GM21786 (cell line): ENCODE data around the gene CCDC182.

Experiments
- ATAC-seq: cut with Tn5 transposase; IDR thresholded peaks from one replicate; pipeline ENCODE4 v1.9.1; 2021; ENCODE audit not compliant: unreplicated experiment

The CCDC182 gene

DNA sequence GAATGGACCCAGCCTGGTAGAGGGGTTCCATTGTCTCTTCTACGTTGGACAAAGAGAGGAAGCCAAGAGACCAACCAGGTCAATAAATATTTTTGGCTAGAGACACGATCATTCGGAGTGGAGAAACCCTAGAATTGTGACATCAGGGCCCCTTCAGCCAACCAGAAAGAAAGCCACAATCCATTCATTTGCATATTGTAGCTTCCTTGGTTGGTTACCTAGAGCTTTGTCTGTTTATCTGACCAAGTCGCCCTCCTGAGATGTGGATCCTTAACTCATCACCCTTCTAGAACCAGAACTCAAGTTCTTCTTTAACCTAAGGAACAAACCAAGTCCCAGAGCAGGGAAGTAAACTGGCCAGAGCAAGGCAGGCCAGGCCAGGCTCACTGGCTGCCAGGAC lies at the start of gene CCDC182:
CCDC182 (minus strand) TSS at position 58 of the 400 bp plus-strand sequence; CDS start at position 31, 27 bp downstream.
- no peak for ATAC-seq

DNA sequence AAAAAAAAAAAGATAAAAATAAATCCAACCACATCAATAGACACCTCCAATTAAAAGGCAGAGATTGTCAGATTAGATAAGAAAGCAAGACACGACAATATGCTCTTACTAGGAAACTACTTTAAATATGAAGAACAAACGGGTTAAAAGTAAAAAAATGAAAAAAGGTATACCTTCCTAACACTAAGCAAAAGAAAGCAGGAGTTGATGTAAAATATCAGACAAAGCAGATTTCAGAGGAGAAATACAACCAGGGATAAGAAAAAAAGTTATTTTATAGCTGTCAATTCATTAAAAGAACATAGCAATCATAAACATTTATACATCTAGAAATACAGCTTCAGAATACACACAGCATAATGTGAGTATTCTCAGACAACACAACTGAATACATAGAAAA lies 49.7 kb upstream of the CCDC182 start:
- no peak for ATAC-seq

DNA sequence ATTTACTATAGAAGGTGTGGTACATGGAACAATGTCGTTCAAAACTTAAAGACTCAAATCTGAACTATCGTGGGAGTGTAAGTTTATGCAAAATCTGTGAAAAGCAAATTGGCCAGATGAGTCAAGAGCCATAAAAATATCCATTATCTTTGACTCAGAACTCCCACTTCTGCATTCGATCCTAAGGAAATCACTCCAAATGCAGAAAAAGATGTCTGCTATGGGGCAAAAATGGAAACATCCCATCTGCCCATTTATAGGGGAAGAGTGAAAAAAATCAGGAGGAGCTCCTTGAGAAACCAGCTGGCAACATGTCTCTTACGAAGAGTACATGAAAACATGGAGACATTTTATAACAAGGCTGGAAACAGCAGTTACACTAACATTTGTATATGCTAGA lies 43.6 kb upstream of the CCDC182 start:
- ATAC-seq, result no peak

- ATAC-seq, result no peak
Observed at GRCh38 chr17:57785022-57785421, 39.9 kb upstream of the CCDC182 start.

GRCh38 chr17:57784226-57784895 lies 39.3 kb upstream of the CCDC182 start:
- ATAC-seq, result no peak

- ATAC-seq, result no peak
Observed at GRCh38 chr17:57783338-57783742, 38.2 kb upstream of the CCDC182 start.

- ATAC-seq, result no peak
Observed at GRCh38 chr17:57782647-57783337, 37.7 kb upstream of the CCDC182 start.

GRCh38 chr17:57782062-57782490 lies 37.0 kb upstream of the CCDC182 start:
- ATAC-seq, result no peak

DNA sequence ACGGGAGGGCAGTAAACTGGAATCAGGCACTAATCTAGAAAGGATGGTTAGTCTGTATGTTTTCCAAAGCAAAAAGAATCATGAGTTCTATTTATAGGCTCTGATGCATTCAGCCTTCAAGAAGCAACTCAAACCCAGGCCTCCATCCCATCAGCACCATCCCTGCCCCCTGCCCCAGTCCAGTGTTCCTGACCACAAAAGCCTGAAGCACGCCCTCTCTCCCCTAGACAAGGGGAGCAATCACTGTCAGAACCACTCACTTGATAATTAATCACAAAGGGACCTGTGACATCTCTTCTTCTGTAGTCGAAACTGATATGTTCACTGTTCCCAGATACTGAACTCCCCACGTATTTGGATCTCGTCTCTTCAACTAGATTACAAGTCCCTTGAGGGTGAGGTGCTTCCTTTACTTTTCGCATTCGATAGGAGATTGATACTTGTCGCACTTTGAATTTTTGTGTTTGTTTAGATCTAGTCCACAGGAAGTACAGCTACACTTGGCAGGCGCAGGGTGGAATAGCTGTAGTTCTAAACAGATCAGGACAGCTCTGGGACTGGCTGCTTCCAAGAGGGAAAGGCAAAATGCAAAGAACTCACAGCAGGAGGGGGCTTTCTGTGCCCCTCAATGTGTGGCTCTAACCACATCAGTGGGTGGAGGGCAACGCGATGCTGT lies 36.4 kb upstream of the CCDC182 start:
- ATAC-seq, result no peak

DNA sequence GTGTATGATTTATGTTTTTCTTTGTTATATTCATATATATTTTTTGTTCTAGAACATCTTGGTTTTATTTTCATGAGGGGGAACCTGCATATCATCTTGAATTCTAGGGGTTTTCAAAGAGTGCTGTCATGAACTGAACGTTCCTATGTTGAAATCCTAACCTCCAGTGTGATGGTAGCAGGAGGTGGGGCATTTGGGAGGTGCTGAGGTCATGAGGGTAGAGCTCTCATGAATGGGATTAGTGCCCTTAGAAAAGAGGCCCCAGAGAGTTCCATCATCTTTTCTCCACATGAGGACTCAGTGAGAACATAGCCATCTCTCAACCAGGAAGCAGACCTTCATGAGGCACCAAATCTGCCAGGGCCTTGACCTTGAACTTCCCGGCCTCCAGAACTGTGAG lies 34.6 kb upstream of the CCDC182 start:
- no peak for ATAC-seq

DNA sequence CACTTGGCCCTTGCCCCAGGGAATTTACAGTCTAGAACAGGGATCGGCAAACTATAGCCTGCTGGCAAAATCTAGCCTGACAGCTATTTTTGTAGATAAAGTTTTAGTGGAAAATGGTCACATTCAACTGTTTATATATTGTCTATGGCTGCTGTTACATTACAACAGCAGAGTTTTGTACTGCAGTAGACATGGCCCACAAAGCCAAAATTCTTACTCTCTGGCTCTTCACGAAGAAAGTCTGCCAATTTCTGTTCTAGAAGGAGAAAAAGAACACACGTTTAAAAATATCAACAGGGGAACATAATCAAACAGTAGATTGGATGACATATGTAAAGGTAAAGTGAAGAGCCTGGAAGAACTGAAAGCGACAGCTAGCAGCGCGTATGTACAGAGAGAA lies 33.2 kb upstream of the CCDC182 start:
- no peak for ATAC-seq

DNA sequence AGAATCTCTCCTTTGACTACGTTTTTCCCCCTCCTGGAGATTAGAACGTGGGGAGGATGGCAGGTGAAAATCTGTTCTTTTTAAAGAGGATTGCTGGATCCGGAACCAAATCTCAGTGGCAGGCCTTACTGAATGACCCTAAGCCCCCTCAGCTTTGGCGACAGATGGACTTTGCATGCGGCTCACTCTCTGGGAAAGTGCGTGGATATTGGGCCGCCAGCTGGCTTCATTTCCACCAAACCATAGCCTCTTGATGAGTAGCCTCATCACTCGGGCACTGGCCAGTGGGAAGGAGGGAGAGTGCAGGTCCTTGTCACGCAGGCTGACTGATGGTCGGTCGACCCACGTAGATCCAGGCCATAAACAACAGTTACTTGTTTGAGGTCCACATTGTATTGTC lies 31.3 kb upstream of the CCDC182 start:
- no peak for ATAC-seq

DNA sequence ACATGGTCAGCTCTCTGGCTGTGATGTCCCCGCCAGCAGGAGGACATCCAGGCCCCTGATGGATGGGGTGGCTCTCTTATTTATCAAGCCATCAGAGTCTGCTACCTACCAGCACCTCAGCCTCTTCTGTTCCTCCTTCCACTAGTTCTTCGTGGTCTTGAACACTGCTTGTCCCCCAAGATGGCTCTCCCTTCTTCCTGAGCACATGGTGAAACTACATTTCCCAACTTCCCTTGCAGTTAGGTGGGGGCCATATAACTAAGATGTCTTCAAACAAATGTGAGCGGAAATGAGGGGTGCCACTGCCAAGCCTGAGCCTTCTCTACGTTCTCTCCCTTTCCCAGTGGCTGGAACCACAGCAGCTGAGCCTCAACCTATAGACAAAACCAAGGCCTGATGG lies 29.8 kb upstream of the CCDC182 start:
- ATAC-seq, result no peak

- ATAC-seq, result no peak
Observed at GRCh38 chr17:57773557-57773956, 28.5 kb upstream of the CCDC182 start.

DNA sequence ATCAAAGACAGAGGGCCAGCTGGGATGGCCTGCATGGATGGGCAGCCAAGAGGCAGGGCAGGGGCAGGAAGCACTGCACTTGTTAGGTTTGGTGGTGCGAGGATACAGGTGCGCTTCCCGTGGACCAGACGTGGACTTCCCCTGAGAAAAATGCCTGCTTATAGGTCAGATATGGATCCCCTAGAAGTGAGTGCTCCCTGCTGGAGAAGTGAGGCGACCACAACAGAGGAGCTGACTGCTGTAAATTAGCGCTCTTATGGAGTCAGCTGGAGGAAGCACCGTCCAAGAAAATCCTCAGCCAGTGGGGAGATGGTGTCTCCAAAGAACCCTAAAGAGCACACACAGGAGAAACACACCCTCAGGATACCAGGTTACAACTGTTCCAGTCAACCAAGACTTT lies 27.7 kb upstream of the CCDC182 start:
- ATAC-seq, result no peak

DNA sequence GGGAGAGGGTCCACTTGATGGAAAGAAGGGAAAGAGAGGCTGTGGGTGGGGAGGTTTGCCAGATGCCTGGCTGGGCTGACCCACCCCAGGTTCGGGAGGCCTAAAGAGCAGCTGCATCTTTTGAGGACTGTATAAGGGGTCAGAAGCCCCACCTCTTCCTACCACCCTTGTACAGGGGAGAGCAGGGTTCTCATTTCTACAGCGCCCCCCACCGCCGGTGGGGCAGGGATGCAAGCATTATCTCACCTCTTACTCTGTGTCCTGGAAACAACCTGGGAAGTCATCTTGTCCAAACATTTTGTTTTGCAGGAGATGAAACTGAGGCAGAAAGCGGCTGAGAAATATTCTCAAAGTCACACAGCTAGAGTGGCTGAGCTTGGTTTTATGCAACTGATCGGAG lies 22.5 kb upstream of the CCDC182 start:
- ATAC-seq, result no peak

- ATAC-seq, result no peak
Observed at GRCh38 chr17:57766318-57766943, 21.3 kb upstream of the CCDC182 start.

DNA sequence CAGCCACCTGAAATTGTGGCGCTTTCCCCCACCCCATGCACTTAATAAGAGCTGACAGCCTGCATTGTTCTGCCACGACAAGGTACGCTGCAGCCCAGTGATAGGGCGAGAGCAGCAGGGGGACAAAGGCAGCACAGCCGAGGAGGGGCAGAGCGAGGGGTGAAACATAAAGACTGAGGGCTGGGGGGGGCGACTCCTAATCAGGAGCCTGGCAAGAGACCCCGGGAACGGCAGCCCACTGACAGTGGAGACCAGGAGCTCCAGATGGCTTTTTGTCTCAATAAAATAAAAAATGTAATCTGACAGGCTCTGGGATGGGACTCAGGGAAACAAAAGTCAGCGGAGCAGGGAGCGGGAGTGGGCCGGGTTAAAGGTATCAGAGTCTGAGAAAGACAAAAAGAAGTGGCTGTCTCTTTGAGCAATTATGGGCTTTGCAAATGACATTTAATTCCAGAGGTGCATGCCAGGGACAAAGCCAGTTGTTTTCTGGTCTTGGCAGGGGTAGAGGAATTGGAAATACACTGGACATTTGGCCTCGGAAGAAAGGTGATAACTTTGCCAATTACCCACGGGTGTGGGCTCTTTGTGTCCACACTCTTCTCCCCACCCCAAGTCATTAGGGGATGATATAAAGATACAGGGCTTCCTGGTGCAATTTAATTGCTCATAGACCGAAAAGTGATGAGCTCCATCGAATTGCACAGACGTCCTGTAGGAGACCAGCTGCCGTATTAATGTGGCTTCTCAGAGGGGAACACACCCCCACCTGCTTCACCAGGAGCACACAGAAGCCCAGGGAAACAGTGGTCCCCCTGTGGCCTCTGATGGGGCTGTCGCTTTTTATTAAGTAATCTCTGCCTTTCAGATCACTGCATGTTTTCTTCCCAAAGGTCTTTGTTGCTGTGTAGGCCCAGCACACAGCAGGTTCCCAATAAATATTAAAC lies 17.6 kb upstream of the CCDC182 start:
- ATAC-seq, result no peak

DNA sequence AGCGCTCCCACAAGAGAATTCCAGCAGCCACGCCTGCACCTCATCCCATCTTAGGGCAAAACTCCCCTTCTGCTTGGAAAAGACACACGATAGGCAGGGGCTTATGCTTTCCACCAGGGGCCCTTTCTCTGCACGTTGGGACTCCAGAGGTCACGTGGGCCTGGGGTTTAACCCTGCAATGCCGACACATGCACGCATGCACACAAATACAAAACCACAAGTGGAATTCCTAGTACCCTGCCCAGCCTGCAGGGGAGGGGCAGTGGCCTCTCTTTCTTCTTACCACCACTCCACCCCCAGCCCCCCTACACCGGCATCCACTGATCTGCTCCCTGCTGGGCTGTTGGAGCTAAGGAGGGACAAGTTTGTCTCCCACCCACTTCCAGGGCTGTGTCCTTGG lies 16.8 kb upstream of the CCDC182 start:
- ATAC-seq, result no peak

DNA sequence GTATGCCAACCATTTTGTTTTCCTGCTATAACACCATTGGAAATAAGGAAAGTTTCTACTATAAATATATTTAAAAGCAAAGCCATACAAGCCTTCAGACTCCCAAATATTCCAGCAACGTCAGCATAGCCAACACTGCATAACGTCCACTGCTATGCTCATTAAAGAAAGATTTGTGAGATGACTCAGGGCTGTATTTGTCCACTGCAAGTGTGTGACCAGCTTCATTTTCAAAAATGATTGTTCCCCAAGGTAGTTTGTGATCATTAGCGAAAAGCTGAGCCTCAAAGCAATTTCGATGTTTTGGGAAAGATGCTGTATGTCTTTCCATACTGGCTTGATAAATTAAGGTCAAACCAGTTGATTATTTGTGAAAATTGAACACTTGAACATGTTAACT lies 14.9 kb upstream of the CCDC182 start:
- ATAC-seq, result no peak

DNA sequence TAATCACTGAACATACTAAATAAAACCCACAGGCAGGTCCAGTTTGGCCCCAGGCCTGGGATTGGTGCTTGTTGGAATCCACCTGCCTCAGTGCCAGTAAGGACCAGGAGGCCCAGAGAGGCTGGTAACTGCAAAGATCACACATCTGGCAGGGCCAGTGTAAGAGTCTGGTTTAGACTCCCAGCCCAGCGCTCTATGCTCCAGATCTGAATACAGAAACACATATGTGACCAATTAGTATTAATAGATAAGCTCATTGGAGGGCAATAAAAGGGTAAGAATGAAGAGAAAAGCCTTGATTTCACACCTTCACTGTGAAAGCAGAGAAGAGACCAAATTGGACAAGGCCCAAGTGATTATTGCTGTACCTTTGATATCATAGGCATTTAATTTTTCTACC lies 13.6 kb upstream of the CCDC182 start:
- no peak for ATAC-seq
